GM12801 (cell line): Measurements from ENCODE around the gene OLFM4.

Experiments
- CTCF ChIP-seq: IDR thresholded peaks from one replicate; pipeline ENCODE4 v1.5.1; 2011; ENCODE audit warnings: control low read depth; ENCODE audit not compliant: insufficient read length; ENCODE audit errors: extremely low read depth

The OLFM4 gene

GRCh38 chr13:53054569-53054968, 26.0 kb downstream of the OLFM4 start:
- TF ChIP-seq CTCF: no peak

- no peak for TF ChIP-seq CTCF
These were observed 29.6 kb downstream of the OLFM4 start for GRCh38 chr13:53058065-53058679.

- TF ChIP-seq CTCF: no peak
These were observed 32.4 kb downstream of the OLFM4 start for GRCh38 chr13:53060840-53061490.

GRCh38 chr13:53064731-53065130, 36.1 kb downstream of the OLFM4 start:
- no peak for TF ChIP-seq CTCF

- no peak for TF ChIP-seq CTCF
These were observed 37.8 kb downstream of the OLFM4 start for GRCh38 chr13:53066411-53066810.

- no peak for TF ChIP-seq CTCF
These were observed 40.2 kb downstream of the OLFM4 start for GRCh38 chr13:53068585-53069520.

- no peak for TF ChIP-seq CTCF
These were observed 41.2 kb downstream of the OLFM4 start for GRCh38 chr13:53069800-53070199.
